HG03280 (cell line): ENCODE results near the gene ORMDL1.
"Not testable (repeated sequence)": the region's sequence is repeated elsewhere in the genome, so short reads cannot be mapped to it uniquely, and the experiment has no call there.

ENCODE experiments used
- ATAC-seq: cut with Tn5 transposase; IDR thresholded peaks from one replicate; pipeline ENCODE4 v1.9.1; 2021; ENCODE audit warnings: mild to moderate bottlenecking, moderate library complexity; ENCODE audit not compliant: unreplicated experiment

ORMDL1 gene

DNA sequence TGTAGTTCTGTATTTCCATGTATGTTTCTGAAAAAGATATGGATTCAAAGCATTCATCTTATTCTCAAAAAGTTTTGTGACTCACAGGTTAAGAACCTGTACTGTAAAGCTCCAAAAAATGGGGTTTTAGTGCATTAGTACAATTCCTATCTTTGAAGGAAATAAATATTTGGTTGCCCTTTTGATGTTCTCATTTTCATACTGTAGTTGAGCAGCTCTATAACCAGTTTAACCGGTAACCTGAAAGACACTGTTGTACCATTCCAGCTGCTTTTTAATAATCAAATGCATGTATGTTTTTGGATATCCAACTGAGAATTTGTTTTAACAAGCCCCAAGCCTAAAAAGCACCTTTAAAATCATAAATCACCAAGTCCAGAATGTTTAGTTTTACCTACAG, 11.9 kb downstream of the ORMDL1 start:
- ATAC-seq = no peak

DNA sequence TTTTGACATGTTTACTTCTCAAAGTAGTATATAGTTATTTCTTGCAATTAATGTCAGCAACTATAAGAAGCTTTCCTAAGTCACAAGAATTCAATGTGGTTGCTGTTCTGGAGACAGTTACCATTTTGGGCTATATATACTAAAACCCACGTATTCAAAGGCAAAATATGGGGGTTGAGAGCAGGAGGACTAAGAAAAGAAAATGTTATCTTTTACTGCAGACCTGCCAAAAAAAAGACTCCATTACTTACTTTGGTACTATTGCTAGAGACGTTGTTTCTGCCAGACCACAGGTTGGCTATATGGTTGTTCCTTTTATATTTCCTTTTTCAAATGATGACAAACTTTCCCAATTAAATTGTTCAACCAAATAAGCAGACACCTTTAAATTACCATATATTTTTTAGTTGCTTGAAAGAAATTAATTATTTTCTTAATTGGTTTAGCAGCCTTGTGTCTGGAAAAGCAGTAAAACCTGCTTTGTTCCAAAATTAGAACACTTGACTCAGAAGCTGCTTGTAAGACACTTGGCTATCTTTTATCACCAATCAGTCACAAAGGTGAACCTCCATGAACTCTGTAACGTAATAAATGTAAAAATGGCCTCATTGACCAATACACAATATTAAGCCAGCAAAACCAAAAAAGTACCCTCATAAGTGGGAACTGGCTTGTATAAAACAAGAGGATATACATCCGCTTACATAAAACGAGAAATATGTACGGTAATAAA, 13.4 kb downstream of the ORMDL1 start:
- no peak for ATAC-seq

DNA sequence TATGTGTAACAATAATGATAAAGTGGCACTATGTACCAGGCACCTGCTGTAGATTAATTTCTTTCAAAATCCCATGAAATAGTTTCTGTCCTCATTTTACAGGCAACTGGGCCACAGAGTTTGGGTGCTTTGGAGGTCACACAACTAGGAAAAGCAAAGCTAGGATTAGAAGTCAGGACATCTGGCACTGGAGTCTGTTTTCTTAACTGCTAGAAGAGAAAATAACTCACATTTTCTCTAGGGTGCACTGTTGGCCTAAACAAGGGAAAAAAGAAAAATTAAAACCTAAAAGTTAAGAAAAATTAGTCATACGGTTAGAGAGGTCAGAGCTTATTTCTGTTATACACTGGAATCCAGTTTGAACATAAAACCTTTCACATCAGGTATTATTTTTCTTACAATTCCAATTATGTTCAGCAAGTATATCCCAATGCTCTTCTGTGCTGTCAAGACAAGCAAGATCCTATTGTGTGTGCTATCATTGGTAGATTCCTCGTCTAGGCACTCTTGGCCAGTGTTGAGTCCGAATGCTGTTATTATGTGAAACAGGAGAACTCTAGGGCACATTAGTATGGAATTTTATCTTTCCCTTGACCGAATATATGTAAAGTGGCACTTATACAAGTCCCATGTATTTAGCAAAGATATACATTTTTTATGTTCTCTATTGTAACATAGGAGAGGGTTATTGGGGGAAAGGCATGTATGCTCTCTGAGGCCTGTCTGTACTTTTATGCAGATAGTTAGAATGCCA, 20.1 kb downstream of the ORMDL1 start:
- no peak for ATAC-seq

- peak; percentile 97 for ATAC-seq
These were observed 21.4 kb downstream of the ORMDL1 start, which contains the start of gene OSGEPL1 for GRCh38 chr2:189762551-189763298. TSS of gene OSGEPL1 (minus strand) at chr2:189762792. CDS start at chr2:189761640, 1,152 bp downstream.

GRCh38 chr2:189762229-189762550, 21.9 kb downstream of the ORMDL1 start:
- no peak for ATAC-seq

GRCh38 chr2:189760154-189760553, 24.0 kb downstream of the ORMDL1 start:
- not testable (repeated sequence) for ATAC-seq

GRCh38 chr2:189756311-189756952, 27.7 kb downstream of the ORMDL1 start:
- no peak for ATAC-seq

DNA sequence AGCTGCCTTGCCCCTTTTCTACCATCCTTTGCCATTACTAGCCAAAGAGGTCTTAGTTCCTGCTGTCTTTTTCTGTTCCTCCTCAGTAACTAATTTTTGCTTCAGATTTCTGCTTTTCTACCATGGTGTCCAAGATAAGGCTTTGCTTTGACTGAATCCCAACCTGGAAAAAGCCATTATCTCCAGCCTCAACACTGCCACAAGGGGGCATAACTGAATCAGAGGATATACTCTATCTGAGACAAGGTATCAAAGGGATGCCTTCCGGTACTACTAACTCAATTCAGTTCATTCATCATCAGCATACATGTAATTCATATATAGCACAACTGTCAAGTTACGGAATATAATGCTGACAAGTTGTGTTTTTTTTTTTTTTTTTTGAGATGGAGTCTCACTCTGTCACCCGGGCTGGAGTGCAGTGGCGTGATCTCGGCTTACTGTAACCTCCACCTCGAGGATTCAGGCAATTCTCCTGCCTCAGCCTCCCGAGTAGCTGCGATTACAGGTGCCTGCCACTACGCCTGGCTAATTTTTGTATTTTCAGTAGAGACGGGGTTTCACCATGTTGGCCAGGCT, 33.0 kb downstream of the ORMDL1 start:
- ATAC-seq = peak; percentile 59

GRCh38 chr2:189729430-189729829, 54.7 kb downstream of the ORMDL1 start:
- ATAC-seq = no peak

GRCh38 chr2:189726849-189727248, 57.3 kb downstream of the ORMDL1 start:
- no peak for ATAC-seq

DNA sequence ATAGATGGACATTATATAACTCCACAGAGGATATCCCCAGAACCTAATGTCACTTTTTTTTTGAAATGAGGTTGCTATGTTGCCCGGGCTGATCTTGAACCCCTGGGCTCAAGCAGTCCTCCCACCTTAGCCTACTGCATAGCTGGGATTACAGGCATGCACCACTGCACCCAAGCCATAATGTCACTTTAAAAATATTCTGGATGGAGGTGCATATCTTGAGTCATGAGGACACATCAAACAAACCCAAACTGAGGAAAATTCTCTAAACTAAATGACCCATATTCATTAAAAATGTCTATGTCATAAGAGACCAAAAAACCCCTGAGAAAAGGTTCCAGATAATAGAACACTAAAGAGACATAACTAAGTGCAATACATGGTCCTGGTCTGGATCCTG, 57.9 kb downstream of the ORMDL1 start:
- ATAC-seq = no peak

- no peak for ATAC-seq
These were observed 60.9 kb downstream of the ORMDL1 start for GRCh38 chr2:189723192-189723591.
